ENCODE results near the gene IL3. TPM values are rescaled to one million over a fixed set of nuclear protein-coding genes. Genes with fewer than 3 reads are reported as not detected.

The IL3 gene
- polyA plus RNA-seq, 3 donors = not detected

DNA sequence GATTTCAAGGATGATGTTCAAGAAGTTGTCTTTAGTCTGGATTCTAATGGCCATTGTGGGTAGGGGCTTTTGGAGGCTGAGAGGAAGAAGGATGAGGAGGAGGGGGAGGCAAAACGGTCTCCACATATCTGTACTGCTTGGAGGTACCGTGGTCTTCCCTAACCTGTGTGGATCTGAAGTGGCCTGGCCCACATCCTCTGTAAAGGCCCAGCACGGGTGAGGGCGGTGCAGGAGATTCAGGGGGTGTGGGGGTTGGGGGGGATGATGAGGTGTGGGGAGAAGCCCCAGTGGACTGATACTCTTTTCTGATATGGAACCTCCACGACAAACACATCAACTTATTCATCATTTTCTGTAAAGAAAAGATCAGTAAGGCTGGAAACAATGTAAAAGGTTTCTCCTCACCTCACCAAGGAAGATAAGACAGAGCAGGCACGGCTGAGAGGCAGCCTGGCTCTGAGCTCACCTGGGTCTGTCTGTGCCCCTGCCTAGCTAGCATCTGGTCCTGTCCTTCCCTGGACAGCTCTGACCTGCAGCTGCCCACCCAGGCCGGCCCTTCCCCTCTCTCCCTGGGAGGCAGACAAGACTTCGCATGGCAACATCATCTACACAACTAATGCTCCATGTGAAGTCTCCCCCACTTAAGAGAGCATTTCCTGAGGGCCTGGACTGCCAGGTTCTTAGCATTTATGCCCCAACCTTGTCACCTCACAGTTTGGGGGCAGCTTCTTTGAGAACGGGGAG, 5.6 kb upstream of the IL3 start:
- no peak for DNase-seq (ENCODE audit: extremely low read depth in 1 of 11, low read depth in 9 of 11, low spot score in 4 of 11)

DNA sequence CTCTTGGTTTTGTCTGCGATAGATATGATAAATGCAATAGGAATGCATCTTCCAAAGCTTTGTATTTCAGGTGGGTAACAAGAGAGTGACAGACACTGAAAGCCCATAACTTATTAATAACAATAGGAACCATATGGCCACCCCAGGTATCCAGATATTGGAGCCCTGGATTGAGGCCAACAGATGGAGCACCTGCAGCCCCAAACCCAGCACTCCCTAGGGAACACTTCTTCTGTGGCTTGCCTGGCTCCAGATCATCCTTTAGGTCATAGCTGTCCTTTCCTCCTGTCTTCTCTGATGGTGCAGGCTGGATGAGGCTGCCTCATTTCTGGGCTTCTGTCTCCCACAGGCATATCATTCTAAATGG, 5.0 kb upstream of the IL3 start:
- DNase-seq (ENCODE audit: extremely low read depth in 1 of 11, low read depth in 9 of 11, low spot score in 4 of 11) = no peak

DNA sequence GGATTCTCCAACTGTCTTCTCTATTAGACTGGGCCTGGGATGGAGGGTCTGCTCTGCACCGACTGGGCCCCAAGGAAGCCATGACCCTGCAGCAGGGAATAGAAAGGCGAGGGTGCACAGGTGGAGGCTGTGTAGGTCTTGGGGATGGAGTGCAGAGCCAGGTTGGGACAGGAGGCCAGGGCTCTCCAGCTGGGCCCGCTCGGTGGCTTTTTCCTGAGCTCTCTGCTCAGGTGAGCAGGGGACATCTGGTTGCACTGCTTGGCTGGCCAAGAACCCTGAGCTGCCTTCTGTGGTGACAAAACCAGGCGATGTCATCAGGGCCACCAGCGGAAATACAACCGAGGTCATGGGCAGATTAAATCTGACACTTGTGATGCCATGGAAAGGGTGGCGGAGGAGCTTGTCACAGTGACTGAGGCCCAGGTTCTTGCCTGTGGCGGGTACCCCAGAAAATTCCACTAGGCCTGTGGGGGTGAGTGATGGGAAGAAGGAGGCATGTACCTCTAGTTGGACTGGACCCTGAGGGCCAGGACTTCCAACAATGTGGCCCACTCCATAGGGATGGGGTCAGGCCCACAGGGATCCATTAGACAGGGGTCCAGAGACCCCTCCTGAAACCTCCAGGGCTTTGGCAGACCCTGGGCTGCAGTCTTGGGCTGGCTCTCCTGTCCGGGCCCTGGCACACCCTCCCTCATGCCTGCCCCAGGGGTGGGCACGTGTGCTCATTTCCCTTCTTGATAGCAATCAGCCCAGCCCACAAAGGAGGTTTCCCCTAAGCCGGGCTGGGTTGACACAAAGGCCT, 4.4 kb upstream of the IL3 start:
- DNase-seq (ENCODE audit: extremely low read depth in 1 of 11, low read depth in 9 of 11, low spot score in 4 of 11) = no peak

DNA sequence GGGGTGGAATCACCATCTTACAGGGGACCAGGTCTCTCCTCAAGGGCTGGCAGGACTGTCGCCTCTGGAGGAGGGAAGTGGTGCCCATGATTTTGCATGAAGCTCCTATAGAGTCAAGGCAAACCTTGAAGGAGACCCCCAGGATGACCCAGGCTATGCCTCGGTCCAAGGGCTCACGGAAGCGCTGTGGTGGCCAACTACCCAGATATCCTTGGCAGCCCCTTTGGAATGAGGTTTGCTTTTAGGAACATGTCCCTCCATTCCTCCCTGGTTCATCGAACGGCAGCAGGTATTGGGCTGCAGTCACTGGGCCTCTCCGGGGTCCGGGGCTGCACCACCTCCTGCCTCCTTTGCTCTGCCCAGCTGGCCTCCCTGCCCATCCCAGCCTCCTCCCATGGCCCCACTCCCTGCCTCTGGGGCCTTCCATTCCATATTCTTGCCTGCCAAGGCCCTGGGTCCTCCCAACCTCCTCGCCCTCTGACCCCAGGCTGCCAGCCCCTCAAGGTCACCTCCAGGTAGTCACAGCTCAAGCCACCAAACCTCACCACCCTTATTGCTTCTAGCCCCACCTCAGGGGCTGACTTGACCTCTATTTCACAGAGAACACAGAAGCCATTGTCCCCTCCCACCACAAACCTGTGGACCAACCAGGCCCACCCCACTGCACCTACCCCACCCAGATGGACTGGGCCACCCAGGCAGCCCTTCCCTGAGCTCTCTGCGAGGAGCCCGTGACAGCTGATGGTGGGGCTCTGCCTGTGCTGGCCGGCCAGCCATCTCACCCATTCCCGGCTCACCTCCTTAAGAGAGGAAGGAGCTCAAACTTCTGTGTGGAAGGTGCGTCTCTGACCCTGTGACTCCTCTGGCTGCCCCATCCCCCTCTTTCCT, 3.6 kb upstream of the IL3 start:
- DNase-seq (ENCODE audit: extremely low read depth in 1 of 11, low read depth in 9 of 11, low spot score in 4 of 11) = no peak

DNA sequence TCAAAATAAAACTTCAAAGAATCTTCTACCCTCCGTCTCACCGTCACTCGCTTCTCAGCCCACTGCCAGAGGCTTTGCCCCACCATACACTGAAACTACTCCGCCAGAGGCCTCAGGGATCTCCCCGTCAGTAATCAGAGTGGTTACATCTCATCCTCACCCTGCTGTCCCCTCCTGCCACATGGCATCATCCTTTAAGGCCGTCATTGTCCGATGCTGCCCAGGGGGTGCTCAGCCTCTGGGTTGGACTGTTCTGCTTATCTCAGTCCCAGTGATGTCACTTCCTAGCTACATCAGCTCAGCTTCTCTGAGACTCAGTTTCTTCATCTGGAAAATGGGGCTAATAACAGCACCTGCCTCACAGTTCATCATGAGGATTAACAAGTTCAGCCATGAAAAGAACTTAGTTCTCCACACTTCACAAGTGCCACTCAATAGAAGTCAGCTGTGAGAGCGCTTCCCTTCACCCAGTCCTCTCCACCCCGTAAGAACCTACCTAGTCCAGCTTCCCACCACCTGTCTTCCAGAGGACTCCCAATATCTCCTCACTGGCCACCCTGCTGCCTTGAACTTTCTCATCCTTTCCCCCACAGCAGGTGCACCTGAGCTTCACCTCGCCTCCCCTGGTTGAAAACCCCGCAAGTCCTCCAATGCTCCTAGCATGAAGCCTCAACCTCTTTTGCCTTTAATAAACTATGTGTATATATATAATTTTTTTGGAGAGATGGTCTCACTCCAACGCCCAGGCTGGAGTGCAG, 2.8 kb upstream of the IL3 start:
- no peak for DNase-seq (ENCODE audit: extremely low read depth in 1 of 11, low read depth in 9 of 11, low spot score in 4 of 11)

DNA sequence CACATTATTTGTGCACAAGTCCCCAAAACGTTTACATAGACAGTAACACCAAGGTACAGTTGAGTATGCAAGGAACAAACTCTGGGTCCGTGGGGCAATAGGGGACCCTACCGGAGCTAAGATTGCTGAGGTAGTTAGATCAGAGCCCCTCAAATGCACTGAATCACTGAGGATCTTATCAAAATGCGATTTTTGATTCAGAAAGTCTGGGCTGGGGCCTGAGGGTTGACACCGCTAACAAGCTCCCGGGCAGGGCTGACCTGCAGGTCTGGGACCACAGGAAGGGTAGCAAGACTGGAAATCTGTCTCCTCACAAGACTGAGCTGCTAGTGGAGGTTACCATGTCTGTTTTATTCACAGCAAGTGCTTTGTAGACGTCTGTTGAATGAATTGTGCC, 1.8 kb upstream of the IL3 start:
- DNase-seq (ENCODE audit: extremely low read depth in 1 of 11, low read depth in 9 of 11, low spot score in 4 of 11) = no peak

DNA sequence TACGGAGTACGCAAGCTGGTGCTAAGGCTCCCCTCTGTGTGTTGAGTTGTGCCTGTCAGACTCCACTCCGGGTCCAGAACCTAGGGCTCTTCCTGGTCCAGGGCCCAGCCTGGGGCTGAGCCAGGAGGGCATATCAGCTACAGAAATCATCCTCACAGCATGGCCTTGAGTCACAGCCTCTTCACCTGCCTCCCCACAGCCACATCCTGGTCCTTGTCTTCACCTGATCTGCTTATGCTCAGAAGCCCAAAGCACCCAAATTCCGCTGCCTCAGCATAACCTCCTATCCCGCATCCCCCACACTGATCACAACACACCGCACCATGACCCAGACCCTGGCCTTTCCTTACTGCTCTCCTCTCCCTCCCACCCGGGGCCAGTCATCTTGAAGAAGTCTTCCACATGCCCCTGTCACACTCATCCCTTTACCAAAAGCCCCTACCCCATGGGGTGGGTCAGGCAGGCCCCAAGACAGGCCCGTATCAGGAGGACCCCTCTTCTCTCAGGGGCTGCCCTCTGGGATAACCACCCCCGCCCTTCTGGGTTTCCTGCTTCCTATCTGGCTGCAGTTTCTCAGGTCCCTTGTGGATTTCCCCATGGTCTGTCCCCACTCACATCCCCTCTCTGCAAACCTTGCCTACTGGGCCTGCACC, 1.3 kb upstream of the IL3 start:
- no peak for DNase-seq (ENCODE audit: extremely low read depth in 1 of 11, low read depth in 9 of 11, low spot score in 4 of 11)

DNA sequence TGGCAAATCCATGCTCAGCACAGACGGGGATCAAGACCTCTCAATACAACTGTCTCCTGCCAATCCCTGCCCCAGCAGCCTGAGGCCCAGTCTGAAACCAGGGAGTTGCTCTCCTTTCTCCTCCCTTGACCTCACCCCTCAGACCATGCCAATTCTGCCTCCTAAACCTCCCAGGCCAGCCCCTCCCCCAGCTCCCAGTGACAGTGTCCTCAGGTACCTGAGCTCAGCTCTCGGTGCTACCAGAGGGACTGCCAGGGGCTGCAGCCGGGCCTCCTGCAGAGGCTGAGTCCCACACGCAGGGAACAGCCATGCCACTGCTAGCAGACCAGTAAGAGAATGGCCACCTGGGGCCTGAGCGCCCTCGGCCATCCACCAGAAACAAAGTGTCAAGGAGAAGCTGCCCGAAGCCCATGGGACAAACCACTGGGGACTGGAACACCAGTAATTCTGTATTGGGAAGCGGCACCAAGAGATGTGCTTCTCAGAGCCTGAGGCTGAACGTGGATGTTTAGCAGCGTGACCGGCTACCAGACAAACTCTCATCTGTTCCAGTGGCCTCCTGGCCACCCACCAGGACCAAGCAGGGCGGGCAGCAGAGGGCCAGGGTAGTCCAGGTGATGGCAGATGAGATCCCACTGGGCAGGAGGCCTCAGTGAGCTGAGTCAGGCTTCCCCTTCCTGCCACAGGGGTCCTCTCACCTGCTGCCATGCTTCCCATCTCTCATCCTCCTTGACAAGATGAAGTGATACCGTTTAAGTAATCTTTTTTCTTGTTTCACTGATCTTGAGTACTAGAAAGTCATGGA, 557 bp upstream of the IL3 start:
- no peak for DNase-seq (ENCODE audit: extremely low read depth in 1 of 11, low read depth in 9 of 11, low spot score in 4 of 11)

DNA sequence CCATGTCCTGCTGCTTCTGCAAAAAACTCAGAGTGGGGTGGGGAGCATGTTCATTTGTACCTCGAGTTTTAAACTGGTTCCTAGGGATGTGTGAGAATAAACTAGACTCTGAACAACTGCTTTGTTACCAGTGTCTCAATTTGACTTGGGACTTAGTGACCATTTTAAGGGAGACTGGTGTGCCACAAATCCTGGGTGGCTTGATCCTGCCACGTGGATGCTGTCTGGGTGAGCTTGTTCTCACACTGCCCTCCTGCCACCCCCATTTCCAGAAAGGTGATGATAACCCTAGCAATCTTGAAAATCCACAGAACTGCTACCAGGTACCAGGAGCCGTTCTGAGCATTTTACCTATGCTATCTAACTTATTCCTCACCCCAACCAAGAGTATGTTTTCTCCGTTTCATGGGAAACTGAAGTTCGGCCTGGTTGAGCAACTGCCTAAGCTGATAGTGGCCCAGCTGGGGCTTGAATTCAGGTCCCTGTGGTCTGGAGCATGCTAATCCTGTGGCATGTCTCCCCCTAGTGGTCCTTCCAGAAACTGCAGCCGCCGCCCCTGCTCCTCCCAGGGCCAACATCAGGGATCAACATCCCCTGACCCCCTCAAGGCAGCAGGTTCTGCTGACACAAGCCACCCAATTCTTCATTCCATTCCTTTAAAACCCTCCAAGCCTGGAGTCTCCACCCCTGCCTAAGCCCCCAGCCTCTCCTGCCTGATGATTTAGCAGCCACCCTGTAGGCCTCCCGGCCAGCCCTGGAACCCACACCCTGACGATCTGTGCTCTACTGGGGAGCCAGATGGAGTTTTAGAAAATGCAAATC, 2.8 kb downstream of the IL3 start:
- peak in 3 of 11 donors; percentile 7 to 11 (median 9) for DNase-seq (ENCODE audit: extremely low read depth in 1 of 11, low read depth in 9 of 11, low spot score in 4 of 11)

DNA sequence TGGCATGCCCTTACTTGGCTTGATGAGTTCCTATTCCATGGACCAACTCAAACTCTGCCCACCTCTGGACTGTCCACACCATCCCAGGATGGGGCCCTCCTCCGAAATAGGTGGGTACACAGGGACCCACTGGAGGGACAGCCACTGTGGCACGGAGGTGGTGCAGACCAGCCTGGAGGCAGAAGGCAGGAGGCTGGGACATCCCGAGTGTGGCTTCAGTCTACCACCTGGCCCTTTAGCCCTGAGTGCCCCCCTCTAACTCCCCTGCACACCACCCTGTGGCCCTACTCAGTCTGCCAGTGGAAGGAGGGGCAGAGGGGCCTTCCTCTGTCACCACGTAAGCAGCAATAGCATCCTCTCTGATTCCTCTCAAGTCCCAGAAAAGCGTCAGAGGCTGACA, 3.7 kb downstream of the IL3 start:
- no peak for DNase-seq (ENCODE audit: extremely low read depth in 1 of 11, low read depth in 9 of 11, low spot score in 4 of 11)

DNA sequence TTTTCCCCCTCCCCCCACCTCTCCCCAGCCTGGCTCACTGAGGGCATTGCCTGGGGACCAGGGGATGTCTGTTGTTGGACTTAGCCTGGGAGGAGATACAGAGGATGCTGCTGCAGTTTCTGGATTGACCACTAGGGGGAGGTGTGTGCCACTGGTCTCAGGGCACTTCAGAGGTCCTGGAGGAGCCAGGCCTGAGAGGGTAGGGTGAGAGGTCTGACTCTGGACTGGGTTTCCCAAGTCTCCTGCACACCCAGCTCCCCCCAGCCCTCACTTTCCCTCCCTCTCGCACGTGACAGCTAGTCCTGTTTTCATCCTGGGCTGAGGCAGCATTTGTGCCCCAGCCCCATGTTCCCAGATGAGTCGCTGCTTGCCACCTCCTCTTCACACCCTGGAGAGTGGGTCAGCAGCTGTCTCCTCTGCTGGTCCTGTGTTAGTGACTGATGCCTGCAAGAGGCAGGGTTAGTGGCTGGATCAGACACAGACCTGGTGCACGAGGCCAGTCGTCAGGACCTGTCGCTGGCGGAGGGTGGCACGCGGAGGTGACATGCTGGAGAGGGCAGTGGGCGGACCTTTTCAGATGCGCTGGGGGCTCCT, 4.4 kb downstream of the IL3 start:
- DNase-seq (ENCODE audit: extremely low read depth in 1 of 11, low read depth in 9 of 11, low spot score in 4 of 11) = peak in 9 of 11 donors; percentile 8 to 45 (median 31)

DNA sequence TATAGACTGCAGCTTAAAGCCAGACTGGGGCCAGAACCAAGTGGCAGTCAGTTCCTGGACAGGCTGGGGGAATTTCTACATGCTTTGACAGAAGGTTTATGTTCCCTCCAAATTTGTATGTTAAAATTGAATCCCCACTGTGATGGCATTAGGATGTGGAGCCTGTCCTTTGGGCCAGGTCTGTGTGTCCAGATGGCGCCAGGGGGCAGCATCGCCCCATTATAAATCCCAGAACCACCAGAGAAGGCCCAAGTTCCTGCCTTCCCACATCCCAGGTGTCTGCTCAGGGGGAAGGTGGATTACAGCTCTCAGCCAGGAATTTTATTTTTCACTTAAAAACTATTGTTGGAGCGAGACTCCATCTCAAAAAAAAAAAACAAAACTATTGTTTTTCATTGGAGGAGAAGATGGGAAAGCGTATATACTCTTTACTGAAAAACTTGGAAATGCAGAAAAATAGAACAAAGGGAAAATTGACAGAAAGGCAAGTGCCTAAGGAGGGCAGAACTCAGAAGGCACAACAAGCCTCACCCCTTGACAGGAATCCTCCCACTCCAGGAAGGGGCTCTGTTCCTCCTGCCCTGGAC, 5.0 kb downstream of the IL3 start:
- DNase-seq (ENCODE audit: extremely low read depth in 1 of 11, low read depth in 9 of 11, low spot score in 4 of 11) = peak in 9 of 11 donors; percentile 13 to 35 (median 26)

DNA sequence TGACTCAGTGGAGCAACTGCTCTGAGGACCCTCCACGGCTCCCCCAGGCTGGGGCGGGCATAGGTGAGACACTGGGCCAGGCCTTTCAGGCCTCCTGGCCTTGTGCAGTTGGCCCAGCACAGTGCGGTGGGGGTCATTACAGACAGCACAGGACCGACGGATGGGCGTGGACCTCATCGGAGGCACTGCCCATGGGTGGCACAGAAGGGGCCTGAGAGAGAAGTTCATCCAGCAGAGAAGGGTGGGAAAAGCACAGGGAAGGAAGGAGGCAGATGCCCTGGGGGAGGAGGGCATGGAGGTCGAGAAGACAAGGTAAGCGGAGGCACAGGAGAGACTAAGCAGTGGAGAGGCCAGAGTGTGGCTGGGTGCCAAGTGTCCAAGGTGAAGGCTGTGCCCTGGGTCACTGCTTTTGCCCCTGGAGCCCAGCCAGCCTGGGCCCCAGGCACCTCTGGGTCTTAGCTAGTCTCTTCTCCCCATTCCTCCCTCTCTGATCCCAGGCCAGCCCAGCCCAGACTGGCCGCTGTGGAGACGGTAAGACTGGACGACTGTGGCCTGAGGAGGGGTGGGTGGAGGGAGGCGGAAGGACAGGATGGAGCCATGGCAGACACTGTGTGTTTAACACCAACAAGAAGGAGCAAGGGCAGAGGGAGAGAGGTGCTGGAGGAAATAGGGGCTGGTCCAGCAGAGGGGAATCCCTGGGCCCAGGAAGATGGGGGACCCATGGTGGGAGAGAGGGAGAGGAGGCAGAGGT, 5.7 kb downstream of the IL3 start:
- no peak for DNase-seq (ENCODE audit: extremely low read depth in 1 of 11, low read depth in 9 of 11, low spot score in 4 of 11)

DNA sequence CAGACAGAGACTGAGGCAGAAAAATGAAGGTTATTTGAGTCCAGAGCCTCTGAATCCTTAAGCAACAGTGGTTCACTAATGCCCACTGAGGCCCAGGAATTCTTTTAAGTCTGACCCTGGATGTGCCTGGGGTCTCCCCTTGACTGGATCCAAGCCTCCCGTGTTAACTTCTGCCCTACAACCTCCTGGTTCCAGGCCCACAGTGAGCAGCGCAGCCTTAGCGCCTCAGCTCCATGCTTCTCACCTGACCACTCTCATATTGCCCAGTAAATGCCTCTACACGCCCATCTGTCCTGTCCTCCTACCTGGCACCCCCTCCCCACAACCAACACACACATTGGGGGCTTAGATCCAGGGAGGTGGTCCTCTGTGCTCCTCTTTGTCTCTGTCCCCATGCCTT, 6.4 kb downstream of the IL3 start:
- DNase-seq (ENCODE audit: extremely low read depth in 1 of 11, low read depth in 9 of 11, low spot score in 4 of 11) = no peak

DNA sequence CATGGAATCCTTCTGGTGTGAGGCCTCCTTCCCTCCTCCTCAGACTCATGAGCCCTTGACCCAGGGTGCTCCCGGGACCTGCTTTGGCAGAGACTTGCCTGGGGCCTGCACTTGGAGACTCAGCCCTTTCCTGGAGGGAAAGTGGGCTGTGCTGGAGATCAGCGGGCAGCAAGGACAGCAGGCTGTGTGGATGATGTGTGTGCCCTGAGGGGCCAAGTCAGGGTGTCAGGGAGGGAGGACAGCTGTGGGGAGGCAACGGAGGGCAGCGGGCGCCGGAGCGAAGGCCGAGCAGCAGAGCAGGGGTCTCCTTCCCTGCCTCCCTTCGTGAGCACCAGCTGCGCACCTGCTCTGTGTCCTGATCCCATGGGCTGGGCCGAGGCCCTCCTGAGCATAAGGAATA, 7.0 kb downstream of the IL3 start:
- no peak for DNase-seq (ENCODE audit: extremely low read depth in 1 of 11, low read depth in 9 of 11, low spot score in 4 of 11)
